ENCODE results near the gene WDFY3.

WDFY3 gene

GRCh38 chr4:84916227-84916626, 50.3 kb downstream of the WDFY3 start:
- Histone ChIP-seq H2AFZ (ENCODE audit: low read depth, low read length) (no peak overlapping the region), H3K4me3 (ENCODE audit: low read length) (no peak overlapping the region), H3K27me3 (ENCODE audit: insufficient read depth, low read length) (no peaks in the 10 kb centered on the region), H3K36me3 (ENCODE audit: insufficient read depth, low read length) (peaks cover 25% of the 10 kb centered on the region), H3K9me3 (ENCODE audit: low read length) (no peaks in the 10 kb centered on the region), H3K4me1 (ENCODE audit: insufficient read depth, low read length) (peaks cover 6% of the 10 kb centered on the region)

- no peaks in the 10 kb centered on the region for H3K9me3 ChIP-seq (ENCODE audit: low read length)
- H3K4me1 ChIP-seq (ENCODE audit: insufficient read depth, low read length) = peaks cover 6% of the 10 kb centered on the region
- no peak overlapping the region for H3K4me3 ChIP-seq (ENCODE audit: low read length)
- no peak overlapping the region for H2AFZ ChIP-seq (ENCODE audit: low read depth, low read length)
- H3K27me3 ChIP-seq (ENCODE audit: insufficient read depth, low read length) = no peaks in the 10 kb centered on the region
- H3K36me3 ChIP-seq (ENCODE audit: insufficient read depth, low read length) = peaks cover 25% of the 10 kb centered on the region
Measured at GRCh38 chr4:84915396-84915780, 51.1 kb downstream of the WDFY3 start.

- H3K36me3 ChIP-seq (ENCODE audit: insufficient read depth, low read length) = peaks cover 23% of the 10 kb centered on the region
- H3K4me1 ChIP-seq (ENCODE audit: insufficient read depth, low read length) = peaks cover 6% of the 10 kb centered on the region
- no peaks in the 10 kb centered on the region for H3K9me3 ChIP-seq (ENCODE audit: low read length)
- H3K4me3 ChIP-seq (ENCODE audit: low read length) = no peak overlapping the region
- H3K27me3 ChIP-seq (ENCODE audit: insufficient read depth, low read length) = no peaks in the 10 kb centered on the region
- H2AFZ ChIP-seq (ENCODE audit: low read depth, low read length) = no peak overlapping the region
Measured at GRCh38 chr4:84914686-84915395, 51.6 kb downstream of the WDFY3 start.

GRCh38 chr4:84913176-84913575, 53.3 kb downstream of the WDFY3 start:
- Histone ChIP-seq H3K4me3 (ENCODE audit: low read length) (no peak overlapping the region), H2AFZ (ENCODE audit: low read depth, low read length) (no peak overlapping the region), H3K27me3 (ENCODE audit: insufficient read depth, low read length) (no peaks in the 10 kb centered on the region), H3K9me3 (ENCODE audit: low read length) (no peaks in the 10 kb centered on the region), H3K36me3 (ENCODE audit: insufficient read depth, low read length) (peaks cover 13% of the 10 kb centered on the region), H3K4me1 (ENCODE audit: insufficient read depth, low read length) (peaks cover 6% of the 10 kb centered on the region)

- Histone ChIP-seq H2AFZ (ENCODE audit: low read depth, low read length) (no peak overlapping the region), H3K4me1 (ENCODE audit: insufficient read depth, low read length) (peaks cover 6% of the 10 kb centered on the region), H3K9me3 (ENCODE audit: low read length) (no peaks in the 10 kb centered on the region), H3K27me3 (ENCODE audit: insufficient read depth, low read length) (no peaks in the 10 kb centered on the region), H3K36me3 (ENCODE audit: insufficient read depth, low read length) (peaks cover 13% of the 10 kb centered on the region), H3K4me3 (ENCODE audit: low read length) (no peak overlapping the region)
Measured at GRCh38 chr4:84912741-84913140, 53.7 kb downstream of the WDFY3 start.

- H3K27me3 ChIP-seq (ENCODE audit: insufficient read depth, low read length) = no peaks in the 10 kb centered on the region
- no peak overlapping the region for H3K4me3 ChIP-seq (ENCODE audit: low read length)
- no peaks in the 10 kb centered on the region for H3K4me1 ChIP-seq (ENCODE audit: insufficient read depth, low read length)
- H3K9me3 ChIP-seq (ENCODE audit: low read length) = no peaks in the 10 kb centered on the region
- no peak overlapping the region for H2AFZ ChIP-seq (ENCODE audit: low read depth, low read length)
- H3K36me3 ChIP-seq (ENCODE audit: insufficient read depth, low read length) = peaks cover 19% of the 10 kb centered on the region
Measured at GRCh38 chr4:84908876-84909275, 57.6 kb downstream of the WDFY3 start.

- no peak overlapping the region for H2AFZ ChIP-seq (ENCODE audit: low read depth, low read length)
- H3K4me3 ChIP-seq (ENCODE audit: low read length) = no peak overlapping the region
Measured at GRCh38 chr4:84907145-84907544, 59.3 kb downstream of the WDFY3 start.

GRCh38 chr4:84905646-84906045, 60.8 kb downstream of the WDFY3 start:
- Histone ChIP-seq H3K36me3 (ENCODE audit: insufficient read depth, low read length) (peaks cover 22% of the 10 kb centered on the region), H3K4me3 (ENCODE audit: low read length) (no peak overlapping the region), H3K27me3 (ENCODE audit: insufficient read depth, low read length) (no peaks in the 10 kb centered on the region), H2AFZ (ENCODE audit: low read depth, low read length) (no peak overlapping the region), H3K4me1 (ENCODE audit: insufficient read depth, low read length) (no peaks in the 10 kb centered on the region), H3K9me3 (ENCODE audit: low read length) (no peaks in the 10 kb centered on the region)

More at GRCh38 chr4:84907145-84907544, 59.3 kb downstream of the WDFY3 start:
- H3K4me1 ChIP-seq (ENCODE audit: insufficient read depth, low read length) = no peaks in the 10 kb centered on the region
- H3K36me3 ChIP-seq (ENCODE audit: insufficient read depth, low read length) = peaks cover 20% of the 10 kb centered on the region
- no peaks in the 10 kb centered on the region for H3K27me3 ChIP-seq (ENCODE audit: insufficient read depth, low read length)
- H3K9me3 ChIP-seq (ENCODE audit: low read length) = no peaks in the 10 kb centered on the region

GRCh38 chr4:84901740-84902281, 64.7 kb downstream of the WDFY3 start:
- no peaks in the 10 kb centered on the region for H3K4me1 ChIP-seq (ENCODE audit: insufficient read depth, low read length)
- H3K36me3 ChIP-seq (ENCODE audit: insufficient read depth, low read length) = peaks cover 34% of the 10 kb centered on the region
- no peak overlapping the region for H2AFZ ChIP-seq (ENCODE audit: low read depth, low read length)
- H3K9me3 ChIP-seq (ENCODE audit: low read length) = no peaks in the 10 kb centered on the region
- no peaks in the 10 kb centered on the region for H3K27me3 ChIP-seq (ENCODE audit: insufficient read depth, low read length)
- no peak overlapping the region for H3K4me3 ChIP-seq (ENCODE audit: low read length)

- Histone ChIP-seq H3K4me3 (ENCODE audit: low read length) (no peak overlapping the region), H3K9me3 (ENCODE audit: low read length) (no peaks in the 10 kb centered on the region), H2AFZ (ENCODE audit: low read depth, low read length) (no peak overlapping the region), H3K4me1 (ENCODE audit: insufficient read depth, low read length) (no peaks in the 10 kb centered on the region), H3K36me3 (ENCODE audit: insufficient read depth, low read length) (peaks cover 35% of the 10 kb centered on the region), H3K27me3 (ENCODE audit: insufficient read depth, low read length) (no peaks in the 10 kb centered on the region)
Measured at GRCh38 chr4:84901173-84901572, 65.3 kb downstream of the WDFY3 start.

- H3K27me3 ChIP-seq (ENCODE audit: insufficient read depth, low read length) = no peaks in the 10 kb centered on the region
- no peaks in the 10 kb centered on the region for H3K4me1 ChIP-seq (ENCODE audit: insufficient read depth, low read length)
- no peak overlapping the region for H2AFZ ChIP-seq (ENCODE audit: low read depth, low read length)
- H3K36me3 ChIP-seq (ENCODE audit: insufficient read depth, low read length) = peaks cover 33% of the 10 kb centered on the region
- no peaks in the 10 kb centered on the region for H3K9me3 ChIP-seq (ENCODE audit: low read length)
- no peak overlapping the region for H3K4me3 ChIP-seq (ENCODE audit: low read length)
Measured at GRCh38 chr4:84899616-84900015, 66.9 kb downstream of the WDFY3 start.

- H3K4me1 ChIP-seq (ENCODE audit: insufficient read depth, low read length) = no peaks in the 10 kb centered on the region
- H3K36me3 ChIP-seq (ENCODE audit: insufficient read depth, low read length) = peaks cover 25% of the 10 kb centered on the region
- H2AFZ ChIP-seq (ENCODE audit: low read depth, low read length) = no peak overlapping the region
- H3K9me3 ChIP-seq (ENCODE audit: low read length) = no peaks in the 10 kb centered on the region
- H3K4me3 ChIP-seq (ENCODE audit: low read length) = no peak overlapping the region
- no peaks in the 10 kb centered on the region for H3K27me3 ChIP-seq (ENCODE audit: insufficient read depth, low read length)
Measured at GRCh38 chr4:84897516-84897915, 69.0 kb downstream of the WDFY3 start.

- peaks cover 19% of the 10 kb centered on the region for H3K36me3 ChIP-seq (ENCODE audit: insufficient read depth, low read length)
- H3K9me3 ChIP-seq (ENCODE audit: low read length) = no peaks in the 10 kb centered on the region
- H3K4me3 ChIP-seq (ENCODE audit: low read length) = no peak overlapping the region
- no peak overlapping the region for H2AFZ ChIP-seq (ENCODE audit: low read depth, low read length)
- H3K27me3 ChIP-seq (ENCODE audit: insufficient read depth, low read length) = no peaks in the 10 kb centered on the region
- H3K4me1 ChIP-seq (ENCODE audit: insufficient read depth, low read length) = no peaks in the 10 kb centered on the region
Measured at GRCh38 chr4:84895283-84895682, 71.2 kb downstream of the WDFY3 start.

GRCh38 chr4:84894621-84895020, 71.9 kb downstream of the WDFY3 start:
- Histone ChIP-seq H3K9me3 (ENCODE audit: low read length) (no peaks in the 10 kb centered on the region), H3K36me3 (ENCODE audit: insufficient read depth, low read length) (peaks cover 18% of the 10 kb centered on the region), H3K4me1 (ENCODE audit: insufficient read depth, low read length) (no peaks in the 10 kb centered on the region), H2AFZ (ENCODE audit: low read depth, low read length) (no peak overlapping the region), H3K4me3 (ENCODE audit: low read length) (no peak overlapping the region), H3K27me3 (ENCODE audit: insufficient read depth, low read length) (no peaks in the 10 kb centered on the region)

Measured in neuron (in vitro differentiated cells).